ENCODE measurements around the gene CD46.

Gene CD46

DNA sequence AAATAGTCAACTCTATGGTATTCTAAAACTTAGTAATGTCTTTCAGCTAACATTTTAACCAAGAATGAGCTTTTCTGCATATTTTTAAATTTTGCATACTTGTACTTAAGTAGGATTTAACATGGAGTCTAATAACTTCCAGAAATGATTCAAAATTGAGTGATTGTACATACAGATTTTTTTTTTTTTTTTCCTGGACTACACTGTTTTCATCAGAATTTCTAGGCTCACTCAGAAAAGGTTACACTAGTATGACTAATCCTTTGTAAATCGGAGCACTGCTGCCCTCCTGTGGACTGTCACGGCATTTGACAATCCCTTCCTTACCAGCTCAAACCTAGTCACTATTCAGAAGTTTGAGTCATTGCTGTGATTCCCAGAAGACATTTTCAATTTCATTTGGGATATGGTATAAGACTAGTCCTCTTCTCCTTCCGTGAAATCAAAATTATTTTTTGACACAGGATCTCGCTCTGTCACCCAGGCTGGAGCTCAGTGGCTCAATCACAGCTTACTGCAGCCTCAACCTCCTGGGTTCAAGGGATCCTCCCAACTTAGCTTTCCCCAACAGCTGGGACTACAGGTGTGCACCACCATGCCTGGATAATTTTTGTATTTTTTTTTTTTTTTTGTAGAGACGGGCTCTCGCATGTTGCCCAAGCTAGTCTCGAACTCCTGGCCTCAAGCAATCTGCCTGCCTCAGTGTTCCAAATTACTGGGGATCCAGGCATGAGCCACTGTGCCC lies 45.5 kb downstream of the CD46 start:
- DNase-seq (ENCODE audit: low read depth) = peak; percentile 67

- no peak for DNase-seq (ENCODE audit: low read depth)
Measured at GRCh38 chr1:207798847-207799246, 47.0 kb downstream of the CD46 start.

DNA sequence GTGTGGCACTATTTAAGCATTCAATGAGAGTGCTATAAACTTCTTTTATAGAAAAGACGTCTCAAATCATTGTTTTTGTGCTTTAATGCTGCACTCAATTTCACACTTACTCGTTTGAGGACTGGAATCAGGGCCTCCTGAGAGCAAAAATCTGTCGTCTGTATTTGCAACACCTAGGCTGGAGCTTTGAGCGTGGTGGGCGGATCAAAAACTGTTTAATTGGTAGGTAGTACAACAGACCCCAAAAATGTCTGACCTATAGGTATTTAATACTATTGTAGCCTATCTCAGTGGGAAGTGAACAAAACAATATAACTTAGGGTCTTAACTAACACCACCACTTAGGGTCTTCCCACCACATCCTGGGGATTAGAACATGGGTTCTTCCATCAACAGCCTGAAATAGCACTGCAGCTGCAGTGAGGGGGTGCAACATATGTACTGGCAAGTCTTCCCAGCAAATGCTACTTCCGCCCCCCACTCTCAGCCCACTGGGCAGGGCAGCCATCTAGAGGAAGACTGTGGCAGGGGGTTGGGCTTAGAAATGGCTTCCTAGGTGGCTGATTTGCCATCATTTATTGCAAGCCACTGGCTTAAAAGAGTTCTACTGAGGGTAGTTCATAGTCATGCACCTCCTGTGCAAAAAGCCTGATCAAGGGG lies 48.3 kb downstream of the CD46 start:
- no peak for DNase-seq (ENCODE audit: low read depth)

GRCh38 chr1:207801819-207802218 lies 50.0 kb downstream of the CD46 start:
- no peak for DNase-seq (ENCODE audit: low read depth)

DNA sequence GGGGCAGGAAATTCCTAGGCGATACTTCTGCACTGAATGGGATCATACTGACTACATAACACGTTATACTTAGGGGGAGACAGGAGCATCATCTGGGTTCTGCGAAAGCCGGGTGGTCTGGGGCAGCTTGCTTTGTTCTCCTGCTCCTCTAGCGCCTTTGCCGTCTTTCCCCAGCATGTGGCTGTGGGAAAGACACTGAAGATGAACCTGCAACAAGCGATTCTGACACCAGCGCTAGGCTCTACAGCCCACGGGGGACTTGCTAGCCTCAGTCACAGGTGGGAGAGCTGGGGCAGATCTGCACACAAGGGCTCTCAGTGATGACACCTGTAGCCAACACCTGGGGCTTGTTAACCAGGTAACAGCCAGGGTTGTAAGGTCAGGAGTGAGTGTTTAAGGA lies 51.8 kb downstream of the CD46 start:
- DNase-seq (ENCODE audit: low read depth) = no peak

- DNase-seq (ENCODE audit: low read depth) = no peak
Measured at GRCh38 chr1:207804721-207805468, 53.0 kb downstream of the CD46 start.

- DNase-seq (ENCODE audit: low read depth) = no peak
Measured at GRCh38 chr1:207805841-207806421, 54.1 kb downstream of the CD46 start.

GRCh38 chr1:207806531-207807325 lies 54.9 kb downstream of the CD46 start:
- no peak for DNase-seq (ENCODE audit: low read depth)

GRCh38 chr1:207807326-207807689 lies 55.5 kb downstream of the CD46 start:
- DNase-seq (ENCODE audit: low read depth) = no peak

DNA sequence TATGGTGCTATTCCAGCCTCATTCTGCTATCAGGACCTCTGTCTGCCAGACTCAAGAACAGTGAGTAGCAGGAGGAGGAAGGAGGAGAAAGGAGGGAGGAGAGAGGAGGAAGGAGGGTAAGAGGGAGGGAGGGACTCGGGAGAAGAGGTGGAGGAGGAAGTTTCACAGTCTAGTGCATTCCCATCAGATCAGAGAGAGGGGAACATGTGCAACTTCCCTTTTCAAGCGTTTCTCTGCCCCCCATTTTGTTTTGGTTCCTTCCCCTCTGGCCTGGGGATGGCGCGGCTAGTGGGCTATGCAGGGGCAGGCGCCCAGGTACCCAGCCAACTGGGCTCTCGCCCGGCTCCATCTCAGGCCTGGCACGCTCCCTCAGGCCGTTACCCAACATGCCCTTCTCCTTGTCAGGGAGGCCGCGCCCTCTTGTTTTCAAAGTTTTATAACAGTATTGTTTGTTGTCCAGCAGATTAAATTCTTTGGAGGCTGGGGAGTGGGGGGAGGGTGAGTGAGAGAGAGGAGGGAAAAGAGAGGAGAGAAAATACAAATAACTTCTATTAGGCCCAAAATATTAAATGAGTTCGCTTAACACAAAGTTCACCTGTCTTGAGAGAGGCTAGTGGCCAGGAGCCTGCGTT lies 56.0 kb downstream of the CD46 start:
- DNase-seq (ENCODE audit: low read depth) = no peak

DNA sequence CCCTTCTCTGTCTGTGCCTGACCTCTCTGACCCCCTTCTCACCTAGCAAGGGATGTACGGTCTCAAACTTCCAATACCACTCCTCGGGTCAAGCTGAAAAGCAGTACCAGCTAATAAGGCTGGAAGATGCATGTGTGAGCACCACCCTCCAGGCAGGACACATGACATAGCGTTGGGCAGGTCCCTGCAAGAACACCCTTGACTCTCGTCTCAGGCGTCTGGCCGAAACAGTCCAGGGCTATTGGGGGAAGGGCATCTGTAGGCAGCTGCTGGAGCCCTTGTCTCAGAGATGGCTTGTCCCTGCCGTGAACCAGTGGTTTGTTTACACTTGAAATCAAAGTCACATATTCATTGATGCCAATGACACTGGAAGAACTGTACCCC lies 56.5 kb downstream of the CD46 start:
- DNase-seq (ENCODE audit: low read depth) = no peak

- DNase-seq (ENCODE audit: low read depth) = no peak
Measured at GRCh38 chr1:207808911-207809555, 57.2 kb downstream of the CD46 start.

DNA sequence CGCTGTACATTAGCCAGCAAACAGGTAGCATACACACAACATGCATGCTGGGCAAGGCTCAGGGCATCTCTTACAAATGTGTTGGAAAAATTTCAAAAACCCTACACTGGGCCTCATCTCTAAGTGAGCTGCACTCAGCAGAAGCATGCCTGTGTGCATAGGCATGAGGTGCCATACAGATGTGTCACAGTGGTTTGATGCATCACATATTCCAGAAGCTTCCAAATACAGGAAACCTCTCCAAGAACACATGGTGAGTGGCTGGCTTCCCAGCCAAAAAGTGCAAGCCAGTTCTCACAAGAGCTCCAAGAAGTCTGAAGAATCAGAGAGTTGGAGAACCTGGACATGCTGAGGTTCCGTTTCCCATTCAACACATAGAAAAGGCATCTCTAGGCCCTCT lies 58.3 kb downstream of the CD46 start:
- no peak for DNase-seq (ENCODE audit: low read depth)

DNA sequence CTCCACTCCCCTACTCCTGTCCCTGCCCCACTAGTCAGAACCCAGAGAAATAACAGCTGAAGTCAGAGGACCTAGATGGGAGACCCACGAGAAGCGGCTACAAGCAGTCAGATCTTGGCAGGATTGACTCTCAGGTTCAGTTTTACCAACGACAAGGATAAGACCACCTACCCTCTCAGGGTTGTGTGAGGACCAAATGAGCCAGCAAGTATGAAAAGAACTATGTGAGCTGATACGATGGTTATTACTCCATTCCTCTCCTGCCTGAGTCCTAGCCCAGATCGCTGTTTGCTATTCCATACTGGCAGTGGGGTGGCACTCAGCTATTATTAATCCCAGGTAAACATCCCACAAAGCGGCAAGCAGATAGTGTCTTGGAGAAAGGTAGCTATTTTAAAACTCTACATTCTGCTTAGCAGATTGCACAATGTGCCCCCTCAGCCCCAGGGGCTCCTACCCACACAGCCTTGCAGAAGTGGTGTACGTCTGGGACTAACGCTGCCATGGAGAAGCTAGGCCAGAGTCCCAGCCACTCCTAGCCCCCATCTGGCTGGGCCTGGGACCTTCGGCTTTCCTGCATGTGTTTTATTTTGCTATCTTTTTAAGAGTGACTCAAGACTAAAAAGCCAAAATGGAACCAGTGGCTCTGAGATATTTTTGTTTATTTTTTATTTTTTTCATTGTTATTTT lies 58.9 kb downstream of the CD46 start:
- no peak for DNase-seq (ENCODE audit: low read depth)

DNA sequence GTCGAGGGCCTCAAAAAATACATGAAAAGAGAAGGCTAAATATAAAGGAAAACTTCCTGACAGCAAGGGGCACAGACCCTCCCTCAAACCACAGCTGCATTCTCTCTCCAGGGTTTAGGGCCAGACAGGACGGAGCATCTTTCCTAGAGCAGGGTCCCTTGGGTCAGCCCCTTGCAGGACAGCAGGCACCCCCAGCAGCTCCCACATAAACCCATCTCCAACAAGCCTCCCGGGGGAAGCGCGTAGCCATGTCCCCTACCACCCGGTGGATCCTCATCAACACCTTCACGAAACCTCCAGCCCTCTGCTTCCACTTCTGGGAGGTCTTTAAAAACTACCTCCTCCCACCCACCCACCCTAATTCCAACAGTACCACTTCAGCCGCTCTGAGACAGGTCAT lies 59.5 kb downstream of the CD46 start:
- no peak for DNase-seq (ENCODE audit: low read depth)

- DNase-seq (ENCODE audit: low read depth) = no peak
Measured at GRCh38 chr1:207811920-207812720, 60.3 kb downstream of the CD46 start.

GRCh38 chr1:207812778-207813511 lies 61.1 kb downstream of the CD46 start:
- no peak for DNase-seq (ENCODE audit: low read depth)

GRCh38 chr1:207813512-207813881 lies 61.6 kb downstream of the CD46 start:
- no peak for DNase-seq (ENCODE audit: low read depth)

GRCh38 chr1:207813946-207814345 lies 62.1 kb downstream of the CD46 start:
- DNase-seq (ENCODE audit: low read depth) = no peak

Measured in stimulated activated CD8-positive, alpha-beta memory T cell treated with anti-CD3 and anti-CD28 coated beads, Interleukin-15, amount 100 ng/mL, for 1 hour (primary cell).